Ovary (tissue), 9 donors: ENCODE results near the gene IPO7. TPM values are rescaled to one million over a fixed set of nuclear protein-coding genes. Genes with fewer than 3 reads are reported as not detected.
"Not testable (repeated sequence)": the region's sequence is repeated elsewhere in the genome, so short reads cannot be mapped to it uniquely, and the experiment has no call there.

Experiments used
- DNase-seq, 5 donors: peaks; one replicate each; pipeline ENCODE4 v3.0.0-alpha.2; 2019 to 2020
- H3K27ac ChIP-seq, 2 donors: fragments of 200-600 bp; one replicate each; pipeline versions ENCODE4 v1.5.1 to v1.8.0; 2019 to 2022
- H3K27me3 ChIP-seq: fragments of 200-600 bp; one replicate; pipeline ENCODE4 v1.8.0; 2022
- H3K36me3 ChIP-seq: fragments of 200-600 bp; sonication (generic); one replicate; pipeline ENCODE4 v1.5.1; 2019
- H3K4me1 ChIP-seq: one replicate; pipeline ENCODE4 v1.8.1; 2013; ENCODE audit warnings: mild to moderate bottlenecking, moderate library complexity; ENCODE audit not compliant: insufficient read depth
- H3K4me3 ChIP-seq: fragments of 200-600 bp; sonication (generic); one replicate; pipeline ENCODE4 v1.5.1; 2017
- H3K9me3 ChIP-seq, 2 donors: fragments of 200-600 bp in 1 of 2; sonication (generic) in 1 of 2; one replicate each; pipeline versions ENCODE4 v1.5.1 to v1.8.1; 2013 to 2019; ENCODE audit warnings: mild to moderate bottlenecking in 1 of 2, moderate library complexity in 1 of 2
- EP300 ChIP-seq: sonication (generic); formaldehyde crosslinking; IDR thresholded peaks from one replicate; pipeline ENCODE4 v1.6.1; 2017; ENCODE audit warnings: antibody characterized with exemption
- POLR2A ChIP-seq: fragments of 450-650 bp; IDR thresholded peaks from one replicate; pipeline ENCODE4 v1.6.1; 2017; ENCODE audit warnings: antibody characterized with exemption, mild to moderate bottlenecking, moderate library complexity
- WGBS, 3 donors: extraction: QIAGEN DNeasy Blood & Tissue Kit in 1 of 3; methylation state at CpG; one replicate each; pipeline versions ENCODE4 v1.1.5 to v1.1.7; 2013 to 2017; 5-methylcytosine and 5-hydroxymethylcytosine counted together
- intact Hi-C, 4 donors: fragments of 100-400 bp; cut with DNase I; formaldehyde crosslinking; loops; one replicate each; pipeline versions ENCODE4 v1.11.0 to v1.15.1; 2022 to 2023
- polyA plus RNA-seq, 2 donors: library from polyadenylated mRNA; stranded (reverse); fragments of 200-250 nt in 1 of 2; fragments of 350-450 nt in 1 of 2; fragmentation: Illumina TruSeq in 1 of 2; extraction: RNeasy Lipid Tissue Mini Kit (QIAGEN cat#74804) in 1 of 2; gene quantifications; one replicate each; pipeline ENCODE4 v1.2.3, GENCODE V29; 2013 to 2014
- total RNA-seq, 7 donors: library from RNA; depleted of rRNA in 2 of 7; stranded (reverse); fragments of >200 nt in 2 of 7; fragmentation: NEBNext Ultra II Directional in 3 of 7; extraction: Animal tissue kit (Norgen Biotek cat#: 25700) in 3 of 7; gene quantifications; one replicate each; pipeline versions ENCODE4 v1.1.0 to v1.2.4, GENCODE V29; 2016 to 2023
- TF ChIP-seq, protein P1 (sequence below), 3 donors: fragments of 450-650 bp in 2 of 3; fragments of 200-600 bp in 1 of 3; IDR thresholded peaks; one replicate each; pipeline versions ENCODE4 v1.5.1 to v1.8.0; 2016 to 2022; ENCODE audit warnings: antibody characterized with exemption in 3 of 3, mild to moderate bottlenecking in 1 of 3
- donor health status: DM: no; HTN: no; CAD: no; lungs with moderate emphysema.
- donor health status: DM: no; HTN: no; CAD: no.
- donor health status: Bipolar disorder and iron deficiency.
- donor health status: DM: yes; HTN: yes; CAD: no.
- donor health status: DM: no; HTN: no; CAD: no.
- donor health status: DM: yes; HTN: yes; CAD: no.

IPO7 gene
- total and polyA plus RNA-seq, 9 donors = 32.3 to 122 (median 100) TPM

GRCh38 chr11:9448576-9449352, 64.3 kb downstream of the IPO7 start:
- TF ChIP-seq POLR2A (no peak), EP300 (no peak)
- TF ChIP-seq, protein P1, sequence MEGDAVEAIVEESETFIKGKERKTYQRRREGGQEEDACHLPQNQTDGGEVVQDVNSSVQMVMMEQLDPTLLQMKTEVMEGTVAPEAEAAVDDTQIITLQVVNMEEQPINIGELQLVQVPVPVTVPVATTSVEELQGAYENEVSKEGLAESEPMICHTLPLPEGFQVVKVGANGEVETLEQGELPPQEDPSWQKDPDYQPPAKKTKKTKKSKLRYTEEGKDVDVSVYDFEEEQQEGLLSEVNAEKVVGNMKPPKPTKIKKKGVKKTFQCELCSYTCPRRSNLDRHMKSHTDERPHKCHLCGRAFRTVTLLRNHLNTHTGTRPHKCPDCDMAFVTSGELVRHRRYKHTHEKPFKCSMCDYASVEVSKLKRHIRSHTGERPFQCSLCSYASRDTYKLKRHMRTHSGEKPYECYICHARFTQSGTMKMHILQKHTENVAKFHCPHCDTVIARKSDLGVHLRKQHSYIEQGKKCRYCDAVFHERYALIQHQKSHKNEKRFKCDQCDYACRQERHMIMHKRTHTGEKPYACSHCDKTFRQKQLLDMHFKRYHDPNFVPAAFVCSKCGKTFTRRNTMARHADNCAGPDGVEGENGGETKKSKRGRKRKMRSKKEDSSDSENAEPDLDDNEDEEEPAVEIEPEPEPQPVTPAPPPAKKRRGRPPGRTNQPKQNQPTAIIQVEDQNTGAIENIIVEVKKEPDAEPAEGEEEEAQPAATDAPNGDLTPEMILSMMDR (IDR thresholded peaks at IDR 0.05) = no peak
- Histone ChIP-seq H3K27me3 (no peaks in the 10 kb centered on the region), H3K4me1 (no peaks in the 10 kb centered on the region), H3K36me3 (no peaks in the 10 kb centered on the region), H3K27ac (no peak overlapping the region), H3K4me3 (no peak overlapping the region), H3K9me3 (no peaks in the 10 kb centered on the region)
- intact Hi-C loops = no loop called here
- DNase-seq = no peak
- 94 to 97% (median 96%) methylated on average over 9 of the region's 9 CpGs for WGBS, 3 donors

GRCh38 chr11:9452023-9452422, 67.6 kb downstream of the IPO7 start:
- intact Hi-C loops, H3K36me3 ChIP-seq, H3K9me3 ChIP-seq, DNase-seq, H3K27ac ChIP-seq, H3K4me3 ChIP-seq, H3K27me3 ChIP-seq, H3K4me1 ChIP-seq: not testable (repeated sequence)
- 69 to 75% (median 70%) methylated on average over 7 of the region's 7 CpGs for WGBS, 3 donors

GRCh38 chr11:9455722-9456121, 71.3 kb downstream of the IPO7 start:
- Histone ChIP-seq H3K4me3 (no peak overlapping the region), H3K4me1 (peaks cover 3% of the 10 kb centered on the region), H3K27ac (no peak overlapping the region), H3K36me3 (no peaks in the 10 kb centered on the region), H3K9me3 (no peaks in the 10 kb centered on the region), H3K27me3 (no peaks in the 10 kb centered on the region)
- TF ChIP-seq POLR2A (no peak), EP300 (no peak)
- TF ChIP-seq, protein P1 (IDR thresholded peaks at IDR 0.05) = no peak
- intact Hi-C loops = no loop called here
- 89 to 91% (median 89%) methylated on average over 5 of the region's 5 CpGs for WGBS, 3 donors
- no peak for DNase-seq

GRCh38 chr11:9459667-9460321, 75.3 kb downstream of the IPO7 start:
- TF ChIP-seq EP300 (no peak), POLR2A (no peak)
- TF ChIP-seq, protein P1 (IDR thresholded peaks at IDR 0.05) = no peak
- Histone ChIP-seq H3K27me3 (no peaks in the 10 kb centered on the region), H3K4me1 (peaks cover 7% of the 10 kb centered on the region), H3K27ac (peak overlapping the region; percentile 97 to 99), H3K9me3 (no peaks in the 10 kb centered on the region), H3K36me3 (no peaks in the 10 kb centered on the region), H3K4me3 (peak overlapping the region; percentile 98)
- 1% methylated on average over 23 of the region's 23 CpGs for WGBS, 3 donors
- intact Hi-C loops = loop anchor here in 2 of 4 donors (2.0 to 5.0 kb wide), 4 partner anchors 97 to 153 kb away; partner anchors contain the start of gene WEE1 (in 1 of the 2)
- DNase-seq = peak in 3 of 5 donors; percentile 14 to 43 (median 28)
